Measurements from ENCODE around the gene TFAP2D. TPM values are rescaled to one million over a fixed set of nuclear protein-coding genes. Genes with fewer than 3 reads are reported as not detected.

Gene TFAP2D
- not detected for polyA plus RNA-seq (2013, experiment 1 of 2; ENCODE audit: insufficient read length)
- polyA plus RNA-seq (2013, experiment 2 of 2; ENCODE audit: insufficient read length) = not detected

DNA sequence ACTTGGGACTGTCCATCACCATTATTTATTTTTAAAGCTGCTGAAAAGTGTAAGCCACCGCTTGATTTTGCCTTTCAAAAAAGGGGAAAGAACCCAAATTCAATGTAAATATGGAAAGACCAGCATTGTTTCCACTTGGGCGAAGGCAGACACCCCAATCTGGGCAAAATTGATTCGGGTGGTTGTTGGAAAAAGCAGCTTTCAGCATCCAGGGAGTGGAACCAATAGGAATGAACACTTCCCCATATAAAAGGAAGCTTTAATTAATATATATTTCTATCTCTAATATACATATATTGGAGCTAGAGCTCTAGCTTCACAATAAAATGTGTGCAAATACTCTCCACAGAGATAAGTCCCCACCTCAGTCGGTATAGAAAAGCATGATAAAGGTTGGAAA, at the start of gene TFAP2D:
Gene TFAP2D, plus strand, starts transcription at position 301 of the 400 bp plus-strand sequence. CDS start 530 bp downstream, outside the sequence.
- DNase-seq = no peak

DNA sequence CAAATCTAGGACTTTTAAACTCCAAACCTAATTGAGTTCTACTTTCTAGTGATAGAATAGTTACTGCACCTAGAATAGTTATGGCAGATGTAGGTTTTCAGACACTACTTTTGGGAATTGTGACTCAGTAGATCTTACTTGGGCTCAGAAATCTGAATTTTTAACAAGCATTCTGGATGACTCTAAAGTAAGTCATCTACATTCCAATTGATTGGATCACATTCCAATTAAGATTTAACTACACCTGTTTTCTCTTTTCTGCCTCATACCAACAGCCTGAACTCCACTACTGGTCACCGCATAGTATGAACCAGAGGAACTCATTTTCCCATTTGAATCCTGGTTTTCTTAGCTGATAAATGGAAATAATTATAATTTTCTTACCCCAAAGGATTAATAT, 49.5 kb upstream of the TFAP2D start:
- DNase-seq = no peak

DNA sequence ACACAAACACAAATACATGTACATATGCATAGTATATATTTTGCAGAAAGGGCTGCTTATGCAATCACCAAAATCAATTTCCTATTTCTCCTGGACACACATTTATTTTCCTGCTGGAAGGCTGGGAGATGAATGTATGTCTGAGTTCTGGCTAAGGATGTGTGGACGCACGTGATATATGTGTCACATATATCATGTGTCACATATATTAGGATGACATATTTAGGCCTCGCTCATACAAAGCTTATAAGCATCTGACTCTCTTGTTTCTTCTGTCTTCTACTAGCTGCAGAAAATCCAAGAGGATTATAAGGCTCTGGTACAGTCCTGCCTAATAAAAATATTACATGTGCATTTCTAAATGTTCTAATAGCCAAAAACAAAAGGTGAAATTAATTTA, 47.2 kb upstream of the TFAP2D start:
- DNase-seq = no peak

DNA sequence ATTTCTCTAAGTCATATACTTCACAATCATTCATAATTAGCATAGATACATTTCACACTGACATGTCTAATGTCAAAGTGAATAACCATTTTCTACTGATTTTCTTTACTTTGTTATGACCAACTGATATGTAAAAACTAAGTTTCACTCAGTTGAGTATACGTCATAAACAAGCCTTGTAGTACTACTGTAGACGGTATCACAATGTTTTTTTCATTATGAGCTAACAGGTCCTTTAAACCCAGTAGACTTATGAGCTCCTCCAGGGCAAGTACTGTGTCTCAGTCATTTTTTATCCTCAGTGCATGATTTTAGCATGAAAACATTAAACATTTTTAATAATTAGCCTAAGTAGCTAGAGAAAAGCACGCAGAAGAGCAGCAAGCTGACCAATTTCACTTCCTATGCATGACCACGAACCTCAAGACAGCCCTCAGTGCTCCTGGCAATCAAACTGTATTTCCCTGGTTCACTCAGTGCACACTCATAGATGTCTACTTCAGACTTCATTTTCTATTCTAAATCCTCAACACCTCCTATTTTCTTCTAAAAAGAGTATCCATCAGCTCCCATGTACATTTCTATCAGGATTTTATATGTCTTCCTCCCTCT, 32.0 kb upstream of the TFAP2D start:
- DNase-seq = no peak

DNA sequence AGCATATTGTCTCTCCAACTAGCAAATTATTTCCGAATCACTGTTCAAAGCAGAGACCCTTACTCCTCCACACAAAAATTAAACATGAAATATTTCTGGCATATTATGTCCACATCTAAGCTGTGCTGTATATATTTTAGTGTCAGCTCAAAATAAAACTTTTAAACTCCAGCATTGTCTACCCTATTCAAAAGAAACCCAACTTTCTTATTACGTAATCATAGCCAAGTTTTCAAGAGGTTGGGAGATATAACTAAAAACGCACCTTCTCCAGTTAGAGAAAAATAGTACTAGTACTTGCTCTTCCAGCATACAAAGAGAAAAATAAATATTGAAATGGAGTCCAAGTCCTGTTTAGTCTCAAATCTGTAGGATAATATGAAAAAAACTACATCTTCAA, 24.1 kb upstream of the TFAP2D start:
- DNase-seq = no peak

DNA sequence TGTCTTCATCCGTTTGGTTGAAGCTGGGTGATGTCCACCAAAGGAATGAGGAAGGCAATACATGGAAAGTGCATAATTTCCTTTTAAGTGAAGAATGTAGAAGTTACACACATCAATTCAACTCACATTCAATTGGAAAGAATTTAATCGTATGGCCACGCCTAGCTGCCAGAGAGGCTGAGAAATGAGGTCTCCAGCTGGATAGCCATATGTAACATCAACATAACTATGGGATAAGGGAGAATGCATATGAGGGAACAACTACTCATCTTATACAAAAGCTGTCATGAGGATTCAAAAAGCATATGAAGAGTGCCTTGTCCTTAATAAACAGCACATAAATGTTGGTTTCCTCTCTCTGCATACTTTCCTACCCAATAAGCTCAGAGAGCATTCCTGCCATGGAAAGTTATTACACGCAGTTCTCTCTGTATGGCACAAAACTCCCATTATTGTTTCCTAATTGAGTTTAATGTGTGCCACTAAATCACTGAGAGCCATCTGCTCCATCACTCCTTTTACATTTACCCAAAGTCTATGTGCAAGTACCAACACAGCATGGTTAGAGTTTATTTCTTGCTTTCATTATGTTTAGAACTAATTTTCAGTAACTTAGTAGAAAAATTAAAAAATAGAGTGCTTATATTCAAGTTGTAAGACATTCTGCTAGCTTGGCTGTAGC, 21.4 kb upstream of the TFAP2D start:
- DNase-seq = no peak

DNA sequence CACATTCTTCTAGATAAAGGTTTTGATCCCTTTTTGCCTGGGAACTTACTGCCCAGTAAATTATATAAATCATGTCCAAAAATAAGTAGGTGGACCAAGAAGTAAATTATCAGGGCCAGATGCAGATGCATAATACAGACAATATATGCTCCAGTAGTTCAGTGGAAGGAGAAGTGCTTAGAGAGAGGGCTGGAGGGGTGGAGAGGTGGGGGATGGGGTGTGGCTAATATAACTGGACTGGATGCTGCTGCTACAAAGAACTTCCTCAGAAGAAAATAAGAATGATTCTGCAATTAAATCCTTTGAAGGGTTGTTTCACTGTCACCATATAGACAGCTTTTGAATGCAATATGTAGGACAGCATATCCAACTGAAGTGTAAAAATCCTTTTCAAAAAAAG, 14.8 kb upstream of the TFAP2D start:
- no peak for DNase-seq

DNA sequence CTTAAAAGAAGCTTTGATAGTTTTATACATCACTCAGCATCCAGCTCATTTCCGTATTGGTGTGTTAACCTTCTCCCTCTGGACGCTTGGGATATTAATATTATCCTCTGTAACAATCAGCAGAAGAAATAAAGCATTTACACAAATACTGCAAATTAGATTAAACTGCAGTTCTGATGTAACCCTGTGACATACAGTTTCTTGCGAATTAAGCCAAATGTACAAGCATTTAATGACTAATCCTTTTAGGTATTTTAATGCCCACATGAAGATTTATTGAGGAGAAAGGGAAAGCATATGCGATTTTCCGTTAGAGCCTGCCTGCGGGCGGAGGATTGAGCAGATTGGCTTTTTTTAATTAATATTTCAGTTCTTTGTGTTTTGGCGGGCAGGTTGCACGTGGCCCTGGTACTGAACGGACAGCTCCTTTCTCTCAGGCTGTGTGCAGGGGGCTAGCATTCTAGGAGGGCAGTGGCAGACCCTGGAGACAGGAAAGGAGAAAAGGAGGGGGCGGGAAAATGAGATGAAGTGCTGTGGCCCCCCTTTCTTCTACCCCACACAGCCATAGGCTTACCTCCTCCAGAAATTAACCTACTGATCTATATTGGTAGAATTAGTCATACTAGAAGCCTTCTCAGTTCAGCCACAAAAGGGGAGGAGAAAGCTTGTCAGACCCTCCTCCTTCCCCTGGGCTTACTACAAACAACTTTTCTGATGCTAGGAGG, 14.1 kb upstream of the TFAP2D start:
- no peak for DNase-seq

DNA sequence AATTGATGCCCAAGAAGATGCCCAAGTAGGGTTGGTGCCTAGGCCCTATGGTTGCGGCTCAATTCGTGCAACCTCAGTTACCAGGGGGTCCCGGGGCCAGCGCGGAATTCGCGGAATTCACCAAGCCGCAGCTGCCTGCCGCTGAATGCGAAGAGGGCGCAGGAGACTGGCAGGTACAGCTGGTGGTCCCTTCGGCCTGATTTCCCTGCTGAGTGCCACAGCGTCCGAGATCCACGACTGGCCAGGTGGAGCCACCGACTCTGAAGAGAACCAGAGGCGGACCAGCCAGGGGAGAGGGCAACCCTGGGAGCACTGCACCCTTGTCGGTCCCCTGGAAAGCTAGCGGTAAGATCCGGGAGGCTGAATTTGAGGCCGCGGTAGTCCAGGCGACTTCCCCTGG, 6.8 kb upstream of the TFAP2D start:
- no peak for DNase-seq

DNA sequence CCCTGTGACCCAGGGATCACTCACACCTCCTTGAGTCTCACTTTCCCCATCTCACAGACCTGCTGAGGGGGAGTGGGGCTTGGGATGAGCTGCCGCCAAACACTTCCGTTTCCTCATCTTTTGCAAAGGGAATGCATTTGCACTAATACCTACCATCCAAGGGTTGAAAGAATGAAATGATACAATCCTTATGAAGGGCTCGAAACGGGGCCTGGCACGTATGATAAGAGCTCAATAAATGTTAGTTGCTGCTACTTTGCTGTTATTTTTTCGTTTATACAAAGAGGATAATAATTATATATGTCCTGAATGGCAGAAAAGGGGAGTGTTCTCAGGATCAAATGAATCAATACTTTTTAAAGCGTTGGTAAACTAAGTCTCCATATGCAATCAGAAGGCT, 6.1 kb upstream of the TFAP2D start:
- no peak for DNase-seq

DNA sequence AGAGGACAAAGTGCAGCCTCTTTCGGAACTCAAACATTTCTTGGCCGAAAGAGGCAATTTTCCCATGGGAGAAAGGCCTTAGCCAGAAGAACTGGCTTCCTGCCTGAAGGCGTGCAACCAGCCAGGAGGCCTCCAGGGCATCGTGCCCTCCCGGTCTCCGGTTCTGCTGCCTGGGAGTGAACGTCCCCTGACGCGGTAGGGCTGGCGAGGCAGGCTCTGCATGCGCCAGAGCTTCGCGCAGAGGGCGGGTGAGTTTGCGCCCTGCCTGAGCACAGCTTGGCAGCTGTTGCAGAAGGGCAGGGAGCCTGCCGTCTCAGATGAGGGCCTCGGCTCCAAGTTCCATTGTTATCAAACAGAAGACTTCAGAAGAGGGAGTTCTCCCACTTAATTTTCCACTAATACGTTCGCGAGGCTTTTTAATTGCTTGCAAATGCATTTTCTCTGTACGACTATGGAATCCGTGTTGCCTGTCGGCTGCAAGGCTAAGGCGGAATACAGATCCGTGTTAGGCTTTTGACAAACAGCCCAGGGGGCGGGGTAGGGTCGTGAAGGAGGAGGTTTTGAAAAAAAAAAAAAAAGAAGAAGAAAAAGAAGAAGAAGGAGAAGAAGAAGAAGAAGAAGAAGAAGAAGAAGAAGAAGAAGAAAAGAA, 5.5 kb upstream of the TFAP2D start:
- DNase-seq = no peak

DNA sequence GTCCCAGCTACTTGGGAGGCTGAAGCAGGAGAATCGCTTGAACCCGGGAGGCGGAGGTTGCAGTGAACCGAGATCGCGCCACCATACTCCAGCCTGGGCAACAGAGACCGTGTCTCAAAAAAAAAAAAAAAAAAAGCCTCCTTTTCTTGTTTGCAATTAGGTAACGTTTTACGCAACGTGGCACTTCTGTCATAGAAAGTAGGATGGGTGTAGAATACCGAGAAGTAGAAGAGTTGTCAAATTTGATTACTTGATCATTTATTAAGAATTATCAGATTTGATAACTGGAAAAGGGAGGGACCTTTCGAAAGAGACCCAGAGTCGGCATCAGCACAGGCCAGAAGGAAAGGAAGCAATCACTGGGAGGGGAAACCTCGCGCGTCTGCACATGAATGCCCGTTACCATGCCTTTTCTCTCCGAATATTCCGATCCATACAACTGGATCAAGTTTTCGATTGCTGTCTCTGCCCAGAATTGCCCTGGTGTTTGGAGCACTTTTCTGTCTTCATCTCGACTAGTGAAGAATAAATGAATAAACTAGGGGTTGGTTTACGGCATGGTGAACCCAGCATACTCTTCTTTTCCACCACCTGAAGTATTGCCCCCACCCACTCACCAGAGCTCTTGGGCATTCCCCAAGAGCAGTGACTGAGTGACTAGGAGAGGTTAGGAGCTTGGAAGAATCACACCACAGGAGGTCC, 4.5 kb upstream of the TFAP2D start:
- no peak for DNase-seq

DNA sequence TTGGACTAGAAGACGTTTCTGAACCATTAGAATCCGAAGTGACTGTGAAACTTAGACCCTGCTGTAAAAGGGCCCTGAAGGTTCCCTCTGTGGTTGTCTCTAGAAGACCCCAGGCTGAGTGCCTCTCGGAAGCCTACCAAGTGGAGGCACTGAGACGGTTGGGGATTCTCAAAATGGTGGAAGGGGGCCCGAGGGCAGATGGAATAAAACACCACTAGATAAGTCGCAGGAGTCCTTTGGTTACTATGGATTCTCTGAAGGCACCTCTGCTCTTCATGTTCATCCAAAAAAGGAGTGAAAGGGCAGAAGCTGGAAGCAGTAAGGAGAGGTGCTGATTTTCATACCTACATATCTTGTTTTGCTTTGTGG, 4.0 kb upstream of the TFAP2D start:
- DNase-seq = no peak

DNA sequence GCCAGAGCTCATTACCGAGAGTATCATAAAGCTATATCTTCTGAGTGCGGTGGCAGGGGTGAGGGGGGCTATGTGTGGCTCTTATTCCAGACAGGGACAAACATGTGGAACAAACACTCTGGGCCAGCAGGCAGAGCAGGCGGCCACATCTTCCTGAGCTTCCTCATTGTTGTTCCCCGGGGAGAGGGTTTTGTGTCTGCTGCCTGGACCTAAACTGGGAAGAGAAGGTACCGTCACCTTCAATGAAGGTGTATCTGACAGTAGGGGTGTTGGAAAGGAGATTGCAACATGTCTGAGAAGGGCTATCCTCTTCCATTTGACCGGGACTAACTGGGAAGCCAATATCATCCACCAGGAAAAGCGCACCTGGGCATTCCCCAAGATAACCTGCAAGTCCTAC, 1.6 kb upstream of the TFAP2D start:
- no peak for DNase-seq

DNA sequence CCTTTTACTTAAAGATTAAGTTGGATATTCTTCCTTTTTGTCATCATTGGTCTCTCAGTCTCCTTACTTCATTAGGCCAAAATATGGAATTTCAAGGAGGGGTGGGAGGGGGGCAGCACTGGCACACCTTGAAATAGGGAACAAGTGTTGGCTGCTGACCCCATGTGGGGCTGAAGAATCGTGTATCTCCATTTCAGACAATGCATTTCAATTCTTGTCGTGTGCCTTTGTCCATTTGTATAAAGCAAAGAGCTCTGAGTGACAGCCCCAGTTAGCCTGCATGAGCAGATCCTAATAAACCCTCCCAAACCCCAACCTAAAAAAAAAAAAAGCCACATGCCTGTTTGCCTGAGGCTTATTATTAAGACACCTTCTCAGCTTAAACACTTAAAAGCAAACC, 1.0 kb upstream of the TFAP2D start:
- no peak for DNase-seq

DNA sequence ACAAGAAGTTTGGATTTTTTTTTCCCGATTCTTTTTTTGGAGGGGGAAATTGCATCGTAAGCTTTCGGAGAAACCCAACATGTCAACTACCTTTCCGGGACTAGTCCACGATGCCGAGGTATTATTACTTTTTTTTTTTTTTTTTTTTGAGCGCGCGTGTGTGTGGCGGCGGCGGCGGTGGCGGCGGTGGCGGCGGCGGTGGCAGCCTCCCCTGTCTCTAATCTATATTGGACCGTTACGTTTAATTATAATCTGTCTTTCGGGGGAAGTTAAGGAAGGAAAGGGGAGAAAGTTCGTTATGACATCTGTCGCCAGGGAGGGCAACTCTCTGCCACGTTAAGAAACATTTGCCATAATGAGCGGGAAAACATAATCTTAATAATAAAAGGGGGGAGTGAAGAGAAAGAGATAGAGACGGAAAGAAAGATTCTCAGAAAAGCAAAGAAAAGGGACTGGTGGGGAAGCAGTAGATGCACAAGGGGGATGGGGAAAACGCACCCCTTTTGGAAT, 706 bp downstream of the TFAP2D start:
- no peak for DNase-seq

DNA sequence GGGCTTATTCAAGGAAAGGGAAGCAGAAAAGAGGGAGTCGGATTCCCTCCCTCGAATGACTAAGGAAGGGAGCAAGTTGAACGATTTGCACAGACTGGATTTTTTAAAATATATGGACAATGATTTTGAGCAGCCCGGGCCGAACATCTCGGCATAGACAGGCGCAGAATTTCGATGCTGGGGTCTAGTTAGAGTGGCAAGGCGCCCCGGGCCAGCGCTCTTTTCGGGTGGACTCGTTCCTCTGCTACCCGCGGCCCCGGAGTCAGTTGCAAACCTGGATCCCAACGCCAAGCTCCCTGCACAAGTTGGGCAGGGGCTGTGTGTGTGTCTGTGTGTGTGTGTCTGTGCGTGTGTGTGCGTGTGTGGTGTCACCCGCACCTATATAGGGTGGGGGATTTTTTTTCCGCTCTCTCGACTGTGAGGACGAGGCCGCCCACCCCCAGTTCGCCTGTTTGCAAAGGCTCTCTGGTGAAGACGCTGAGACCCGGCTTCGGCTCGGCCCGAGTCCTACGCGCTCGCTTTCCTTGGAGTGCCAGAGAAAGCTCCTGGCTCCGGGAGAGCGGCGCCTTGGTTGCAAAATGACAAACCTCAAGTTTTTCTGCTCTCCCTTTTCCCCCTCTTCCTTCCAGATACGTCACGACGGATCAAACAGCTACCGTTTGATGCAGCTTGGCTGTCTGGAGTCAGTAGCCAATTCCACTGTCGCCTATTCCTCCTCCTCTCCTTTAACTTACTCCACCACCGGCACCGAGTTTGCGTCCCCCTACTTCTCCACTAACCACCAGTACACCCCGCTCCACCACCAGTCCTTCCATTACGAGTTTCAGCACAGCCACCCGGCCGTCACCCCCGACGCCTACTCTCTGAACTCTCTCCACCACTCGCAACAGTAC, 1.4 kb downstream of the TFAP2D start:
- DNase-seq = no peak

DNA sequence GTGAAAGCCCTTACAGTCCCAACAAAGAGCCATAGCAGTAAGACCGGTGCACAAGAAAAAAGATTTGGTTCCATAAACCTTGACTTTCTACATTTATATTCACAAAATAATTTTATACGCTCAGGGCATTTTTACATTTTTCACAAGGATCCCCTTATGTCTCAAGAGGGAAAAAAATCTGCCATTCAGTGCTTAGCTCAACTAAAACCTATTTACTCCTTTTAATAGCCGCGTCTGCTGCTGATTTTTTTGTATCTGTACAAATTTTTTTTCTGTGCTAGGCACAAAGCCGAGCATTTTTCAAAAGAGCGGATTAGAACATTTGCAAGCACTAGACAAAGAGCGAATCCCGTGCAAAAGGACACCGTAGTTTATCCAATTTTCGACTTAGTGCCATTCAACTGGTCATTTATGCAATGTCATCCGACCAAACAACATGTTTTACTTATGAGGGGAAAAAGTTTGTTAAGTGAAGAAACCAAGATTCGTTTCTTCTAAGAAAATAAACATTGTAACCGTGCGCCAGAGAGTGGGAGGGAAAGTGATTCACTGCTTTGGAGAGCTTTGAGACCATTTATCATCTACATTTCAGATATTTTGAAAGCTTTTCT, 3.7 kb downstream of the TFAP2D start:
- no peak for DNase-seq

DNA sequence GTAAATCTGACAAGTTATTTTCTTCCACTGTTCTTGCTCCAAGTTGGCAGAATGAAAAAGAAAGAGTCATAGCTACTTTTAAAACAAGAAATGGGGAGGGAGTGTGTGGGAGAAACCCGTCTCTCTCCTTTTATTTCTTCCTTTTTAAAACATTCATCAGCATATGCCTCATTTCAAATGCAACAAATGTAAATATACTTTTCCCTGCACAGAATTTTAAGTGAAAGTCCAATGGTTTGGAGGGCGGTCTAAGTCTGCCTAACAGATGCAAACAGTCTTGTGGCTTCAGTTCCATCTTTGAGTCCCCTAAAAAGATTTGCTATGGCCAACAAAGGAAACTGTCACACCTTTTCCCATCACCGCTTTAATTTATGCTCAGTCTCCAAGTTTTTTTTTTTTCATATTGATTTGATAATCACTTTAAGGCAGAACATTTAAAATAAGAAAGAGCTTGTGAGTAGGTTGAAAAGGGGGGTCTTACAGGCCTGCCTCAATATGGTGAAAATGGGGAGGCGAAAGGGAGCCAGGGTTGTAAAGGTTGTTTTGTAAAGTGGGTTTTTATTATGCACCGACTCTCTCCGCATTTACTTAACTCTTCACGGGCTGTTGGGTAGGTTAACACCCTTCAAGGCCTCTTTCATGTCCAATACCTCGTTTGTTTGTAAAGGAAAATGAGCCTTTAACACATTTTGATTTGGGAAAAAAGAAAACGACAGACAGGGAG, 4.6 kb downstream of the TFAP2D start:
- DNase-seq = no peak

DNA sequence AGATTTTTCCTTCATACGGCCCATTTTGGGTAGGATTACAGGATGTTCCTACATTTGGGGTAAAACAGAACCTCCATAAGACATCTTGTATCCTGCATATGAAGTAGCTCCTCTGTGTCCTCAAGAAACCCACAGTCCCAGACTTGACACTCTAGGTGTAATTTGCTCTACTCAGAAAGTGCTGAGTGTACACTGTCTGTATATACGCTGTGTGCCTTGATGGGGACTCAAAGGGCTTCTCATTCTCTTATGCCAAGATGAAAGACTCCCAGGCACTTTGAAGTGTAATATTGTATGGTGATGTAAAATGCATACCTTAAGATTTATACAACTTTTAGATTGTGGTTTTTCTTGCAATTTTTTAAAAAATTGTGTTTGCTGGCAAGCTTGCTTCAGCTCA, 5.2 kb downstream of the TFAP2D start:
- DNase-seq = no peak

Measured in fibroblast of skin of back (primary cell).